ENCODE data around the gene PPIG.
"Not testable (repeated sequence)": the region's sequence is repeated elsewhere in the genome, so short reads cannot be mapped to it uniquely, and the experiment has no call there.

Gene PPIG

GRCh38 chr2:169584005-169584877 is at the start of gene PPIG:
Gene PPIG, plus strand, starts transcription at chr2:169584351. Its CDS starts 19,691 bp downstream, at chr2:169604042.
- peak; percentile 83 for DNase-seq (ENCODE audit: low spot score)

- DNase-seq (ENCODE audit: low spot score), result not testable (repeated sequence)
These were observed 44.7 kb upstream of the PPIG start for GRCh38 chr2:169539460-169539859.

GRCh38 chr2:169540146-169540545 is 44.0 kb upstream of the PPIG start:
- no peak for DNase-seq (ENCODE audit: low spot score)

- no peak for DNase-seq (ENCODE audit: low spot score)
These were observed 41.7 kb upstream of the PPIG start for GRCh38 chr2:169542433-169542832.

GRCh38 chr2:169546756-169547155 is 37.4 kb upstream of the PPIG start:
- no peak for DNase-seq (ENCODE audit: low spot score)

- DNase-seq (ENCODE audit: low spot score), result no peak
These were observed 22.8 kb upstream of the PPIG start for GRCh38 chr2:169561364-169561763.

- DNase-seq (ENCODE audit: low spot score), result not testable (repeated sequence)
These were observed 22.1 kb upstream of the PPIG start for GRCh38 chr2:169562084-169562483.

- DNase-seq (ENCODE audit: low spot score), result no peak
These were observed 21.6 kb upstream of the PPIG start for GRCh38 chr2:169562519-169562918.

GRCh38 chr2:169565686-169566085 is 18.5 kb upstream of the PPIG start:
- DNase-seq (ENCODE audit: low spot score), result no peak

GRCh38 chr2:169569948-169570347 is 14.2 kb upstream of the PPIG start:
- DNase-seq (ENCODE audit: low spot score), result no peak

- DNase-seq (ENCODE audit: low spot score), result not testable (repeated sequence)
These were observed 13.4 kb upstream of the PPIG start for GRCh38 chr2:169570752-169571151.

- DNase-seq (ENCODE audit: low spot score), result no peak
These were observed 12.6 kb upstream of the PPIG start for GRCh38 chr2:169571571-169571970.

- no peak for DNase-seq (ENCODE audit: low spot score)
These were observed 12.0 kb upstream of the PPIG start for GRCh38 chr2:169572189-169572588.

- no peak for DNase-seq (ENCODE audit: low spot score)
These were observed 11.4 kb upstream of the PPIG start for GRCh38 chr2:169572821-169573159.

GRCh38 chr2:169573160-169573973 is 10.8 kb upstream of the PPIG start, which contains the start of gene FASTKD1:
Gene FASTKD1, minus strand, starts transcription at chr2:169573865. Its CDS starts 1,836 bp downstream, at chr2:169572029.
- DNase-seq (ENCODE audit: low spot score), result peak; percentile 89

- no peak for DNase-seq (ENCODE audit: low spot score)
These were observed 10.2 kb upstream of the PPIG start for GRCh38 chr2:169573974-169574299.

GRCh38 chr2:169574539-169574938 is 9.6 kb upstream of the PPIG start:
- not testable (repeated sequence) for DNase-seq (ENCODE audit: low spot score)

GRCh38 chr2:169575264-169575663 is 8.9 kb upstream of the PPIG start:
- not testable (repeated sequence) for DNase-seq (ENCODE audit: low spot score)

GRCh38 chr2:169579044-169579443 is 5.1 kb upstream of the PPIG start:
- no peak for DNase-seq (ENCODE audit: low spot score)

GRCh38 chr2:169582552-169583266 is 1.4 kb upstream of the PPIG start:
- not testable (repeated sequence) for DNase-seq (ENCODE audit: low spot score)

GRCh38 chr2:169583518-169583917 is 633 bp upstream of the PPIG start:
- no peak for DNase-seq (ENCODE audit: low spot score)

GRCh38 chr2:169585673-169586072 is 1.5 kb downstream of the PPIG start:
- DNase-seq (ENCODE audit: low spot score), result no peak
